ENCODE data around the gene CCDC63. TPM values are rescaled to one million over a fixed set of nuclear protein-coding genes. Genes with fewer than 3 reads are reported as not detected.
"Not testable (repeated sequence)": the region's sequence is repeated elsewhere in the genome, so short reads cannot be mapped to it uniquely, and the experiment has no call there.

The CCDC63 gene
- total RNA-seq, 4 donors from 2014 or later: not detected

DNA sequence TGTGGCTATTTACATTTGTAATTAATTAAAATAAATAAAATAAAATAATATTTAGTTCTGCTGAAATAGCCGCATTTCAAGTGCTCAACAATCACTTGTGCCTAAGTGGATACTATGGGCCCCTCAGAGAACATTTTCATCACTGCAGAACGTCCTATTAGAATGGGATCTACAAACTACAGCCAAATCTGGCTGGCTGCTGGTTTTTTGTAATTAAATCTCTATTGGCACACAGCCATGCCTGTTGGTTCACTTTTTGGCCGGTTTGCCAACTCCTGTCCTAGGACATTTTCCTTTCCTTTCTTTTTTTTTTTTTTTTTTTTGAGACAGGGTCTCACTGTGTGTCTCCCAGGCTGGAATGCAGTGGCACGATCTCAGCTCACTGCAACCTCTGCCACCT is 9.8 kb downstream of the CCDC63 start:
- WGBS, 2 donors (ENCODE audit: low coverage in 1 of 2): 77 to 86% methylated on average over 3 to 4 of the region's 4 CpGs
- no peak for TF ChIP-seq EP300 (IDR thresholded peaks at IDR 0.05)
- TF ChIP-seq, protein P1, sequence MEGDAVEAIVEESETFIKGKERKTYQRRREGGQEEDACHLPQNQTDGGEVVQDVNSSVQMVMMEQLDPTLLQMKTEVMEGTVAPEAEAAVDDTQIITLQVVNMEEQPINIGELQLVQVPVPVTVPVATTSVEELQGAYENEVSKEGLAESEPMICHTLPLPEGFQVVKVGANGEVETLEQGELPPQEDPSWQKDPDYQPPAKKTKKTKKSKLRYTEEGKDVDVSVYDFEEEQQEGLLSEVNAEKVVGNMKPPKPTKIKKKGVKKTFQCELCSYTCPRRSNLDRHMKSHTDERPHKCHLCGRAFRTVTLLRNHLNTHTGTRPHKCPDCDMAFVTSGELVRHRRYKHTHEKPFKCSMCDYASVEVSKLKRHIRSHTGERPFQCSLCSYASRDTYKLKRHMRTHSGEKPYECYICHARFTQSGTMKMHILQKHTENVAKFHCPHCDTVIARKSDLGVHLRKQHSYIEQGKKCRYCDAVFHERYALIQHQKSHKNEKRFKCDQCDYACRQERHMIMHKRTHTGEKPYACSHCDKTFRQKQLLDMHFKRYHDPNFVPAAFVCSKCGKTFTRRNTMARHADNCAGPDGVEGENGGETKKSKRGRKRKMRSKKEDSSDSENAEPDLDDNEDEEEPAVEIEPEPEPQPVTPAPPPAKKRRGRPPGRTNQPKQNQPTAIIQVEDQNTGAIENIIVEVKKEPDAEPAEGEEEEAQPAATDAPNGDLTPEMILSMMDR (IDR thresholded peaks at IDR 0.05): no peak
- TF ChIP-seq POLR2A (IDR thresholded peaks at IDR 0.05): no peak
- TF ChIP-seq POLR2AphosphoS5 (IDR thresholded peaks at IDR 0.05): no peak
- H3K9me3 ChIP-seq: no peaks in the 10 kb centered on the region
- peaks cover 8% of the 10 kb centered on the region for H3K27me3 ChIP-seq
- no peak for ATAC-seq
- H3K4me3 ChIP-seq: no peak overlapping the region
- H3K36me3 ChIP-seq: no peaks in the 10 kb centered on the region
- no peaks in the 10 kb centered on the region for H3K4me1 ChIP-seq
- no peak overlapping the region for H3K27ac ChIP-seq

DNA sequence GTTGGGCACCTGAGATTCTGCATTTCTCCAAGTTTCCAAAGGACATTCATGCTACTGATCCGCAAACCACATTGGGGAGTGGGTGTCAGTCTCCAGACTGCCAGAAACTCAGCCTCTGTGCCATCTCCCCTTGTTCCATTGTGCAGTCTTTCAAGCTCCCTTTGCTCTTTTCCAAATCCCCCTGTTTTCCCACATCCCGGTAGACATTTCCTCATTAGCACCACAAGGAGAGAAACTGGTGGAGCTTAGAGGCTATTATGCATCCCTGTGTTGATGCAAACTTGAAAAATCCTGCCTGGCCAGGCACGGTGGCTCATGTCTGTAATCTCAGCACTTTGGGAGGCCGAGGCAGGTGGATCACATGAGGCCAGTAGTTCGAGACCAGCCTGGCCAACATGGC is 10.7 kb downstream of the CCDC63 start:
- TF ChIP-seq POLR2AphosphoS5 (IDR thresholded peaks at IDR 0.05) (no peak), EP300 (IDR thresholded peaks at IDR 0.05) (no peak), POLR2A (IDR thresholded peaks at IDR 0.05) (no peak)
- TF ChIP-seq, protein P1 (IDR thresholded peaks at IDR 0.05): no peak
- WGBS, 2 donors (ENCODE audit: low coverage in 1 of 2): 88 to 90% methylated on average over 2 to 4 of the region's 5 CpGs
- H3K27me3 ChIP-seq: peaks cover under 1% of the 10 kb centered on the region
- no peaks in the 10 kb centered on the region for H3K4me1 ChIP-seq
- H3K4me3 ChIP-seq: no peak overlapping the region
- no peak for ATAC-seq
- H3K27ac ChIP-seq: no peak overlapping the region
- H3K9me3 ChIP-seq: no peaks in the 10 kb centered on the region
- H3K36me3 ChIP-seq: no peaks in the 10 kb centered on the region

DNA sequence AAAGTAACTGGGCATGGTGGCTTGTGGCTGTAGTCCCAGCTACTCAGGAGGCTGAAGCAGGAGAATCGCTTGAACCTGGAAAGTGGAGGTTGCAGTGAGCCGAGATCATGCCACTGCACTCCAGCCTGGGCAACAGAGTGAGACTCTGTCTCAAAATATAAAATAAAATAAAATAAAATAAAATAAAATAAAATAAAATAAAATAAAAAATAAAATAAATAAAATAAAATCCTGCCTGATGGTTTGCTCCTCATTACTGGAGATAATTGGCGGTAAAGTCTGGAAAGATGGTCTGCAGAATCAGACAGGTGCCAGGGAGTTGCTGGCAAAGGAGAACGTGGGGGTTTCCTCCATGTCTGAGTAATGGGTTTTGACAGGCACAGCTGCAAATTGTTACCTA is 11.2 kb downstream of the CCDC63 start:
- not testable (repeated sequence) for ATAC-seq, H3K27me3 ChIP-seq, H3K27ac ChIP-seq, H3K9me3 ChIP-seq, H3K36me3 ChIP-seq, H3K4me1 ChIP-seq, H3K4me3 ChIP-seq
- WGBS, 2 donors (ENCODE audit: low coverage in 1 of 2): 86 to 100% methylated on average over 1 to 4 of the region's 4 CpGs

DNA sequence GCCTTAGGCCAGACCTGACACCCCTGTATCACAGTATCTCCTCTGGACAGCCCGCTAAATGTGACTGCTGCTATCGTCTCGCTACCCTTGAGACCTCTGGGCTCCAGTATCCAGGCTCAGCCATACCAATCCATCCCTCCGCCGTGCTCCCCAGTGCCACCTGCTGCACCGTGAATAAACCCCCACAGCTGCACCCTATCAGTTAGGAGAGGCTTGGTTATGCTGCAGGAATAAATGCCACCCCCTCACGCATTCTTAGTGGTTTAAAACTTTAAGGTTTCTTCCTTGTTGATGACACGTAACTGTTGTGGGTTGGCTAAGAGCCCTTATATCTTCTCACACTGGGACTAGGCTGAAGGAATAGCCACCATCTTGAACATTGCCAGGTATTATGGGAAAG is 12.1 kb downstream of the CCDC63 start:
- H3K27ac ChIP-seq: no peak overlapping the region
- TF ChIP-seq, protein P1 (IDR thresholded peaks at IDR 0.05): no peak
- no peak for ATAC-seq
- H3K4me3 ChIP-seq: no peak overlapping the region
- no peaks in the 10 kb centered on the region for H3K27me3 ChIP-seq
- no peaks in the 10 kb centered on the region for H3K4me1 ChIP-seq
- H3K9me3 ChIP-seq: no peaks in the 10 kb centered on the region
- 78 to 83% methylated on average over 8 of the region's 8 CpGs for WGBS, 2 donors (ENCODE audit: low coverage in 1 of 2)
- H3K36me3 ChIP-seq: no peaks in the 10 kb centered on the region

DNA sequence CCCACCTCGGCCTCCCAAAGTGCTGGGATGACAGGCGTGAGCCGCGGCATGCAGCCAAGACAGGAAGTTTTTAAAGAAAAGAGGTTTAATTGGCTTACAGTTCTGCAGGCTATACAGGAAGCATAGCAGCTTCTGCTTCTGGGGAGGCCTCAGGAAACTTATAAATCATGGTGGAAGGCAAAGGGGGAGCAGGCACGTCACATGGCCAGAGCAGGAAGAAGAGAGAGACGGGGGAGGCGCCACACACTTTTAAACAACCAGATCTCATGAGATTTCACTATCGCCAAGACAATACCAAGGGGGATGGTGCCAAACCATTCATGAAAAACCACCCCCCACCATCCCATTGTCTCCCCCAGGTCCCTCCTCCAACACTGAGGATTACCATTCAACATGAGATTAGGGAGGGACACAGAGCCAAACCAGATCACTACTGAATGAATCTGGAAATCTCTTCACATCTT is 14.1 kb downstream of the CCDC63 start:
- Histone ChIP-seq H3K36me3 (no peaks in the 10 kb centered on the region), H3K9me3 (no peaks in the 10 kb centered on the region), H3K27ac (no peak overlapping the region), H3K4me1 (no peaks in the 10 kb centered on the region), H3K27me3 (no peaks in the 10 kb centered on the region), H3K4me3 (no peak overlapping the region)
- 24 to 42% methylated on average over 2 to 4 of the region's 8 CpGs for WGBS, 2 donors (ENCODE audit: low coverage in 1 of 2)
- TF ChIP-seq POLR2A (IDR thresholded peaks at IDR 0.05): no peak
- no peak for TF ChIP-seq EP300 (IDR thresholded peaks at IDR 0.05)
- TF ChIP-seq, protein P1 (IDR thresholded peaks at IDR 0.05): no peak
- TF ChIP-seq POLR2AphosphoS5 (IDR thresholded peaks at IDR 0.05): no peak
- ATAC-seq: no peak

DNA sequence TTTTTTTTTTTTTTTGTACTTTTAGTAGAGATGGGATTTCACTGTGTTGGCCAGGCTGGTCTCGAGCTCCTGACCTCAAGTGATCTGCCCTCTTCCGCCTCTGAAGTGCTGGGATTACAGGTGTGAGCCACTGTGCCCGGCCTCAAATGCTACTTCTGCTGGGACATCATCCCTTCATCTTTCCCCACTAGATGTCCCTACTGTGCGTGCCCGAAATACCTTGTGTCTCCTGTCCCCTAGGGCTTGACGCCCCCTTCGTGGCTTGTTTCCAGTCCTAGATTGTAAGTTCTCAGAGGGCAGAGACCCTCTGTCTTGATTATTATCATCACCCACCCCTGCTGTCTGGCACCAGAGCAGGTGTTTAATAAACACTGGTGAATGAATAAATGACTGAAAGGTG is 14.9 kb downstream of the CCDC63 start:
- Histone ChIP-seq H3K4me3 (no peak overlapping the region), H3K27me3 (no peaks in the 10 kb centered on the region), H3K27ac (no peak overlapping the region), H3K36me3 (no peaks in the 10 kb centered on the region), H3K9me3 (no peaks in the 10 kb centered on the region), H3K4me1 (no peaks in the 10 kb centered on the region)
- no peak for ATAC-seq
- 74 to 94% methylated on average over 3 to 7 of the region's 7 CpGs for WGBS, 2 donors (ENCODE audit: low coverage in 1 of 2)
- TF ChIP-seq EP300 (IDR thresholded peaks at IDR 0.05): no peak

Data from gastroesophageal sphincter (tissue), 4 donors.